H9 (cell line): ENCODE measurements around the gene CHSY1. TPM values are rescaled to one million over a fixed set of nuclear protein-coding genes. Genes with fewer than 3 reads are reported as not detected.

Source experiments
- DNase-seq: peaks from one replicate; pipeline ENCODE4 v3.0.0-alpha.2; 2017
- H2AFZ ChIP-seq: one replicate; pipeline ENCODE4 v1.6.1; 2013; ENCODE audit warnings: mild to moderate bottlenecking, low read length, control low read depth, moderate library complexity
- H2AK5ac ChIP-seq: 2 replicates; pipeline ENCODE4 v1.6.1; 2013; ENCODE audit warnings: low read length, control low read depth, mixed read lengths; ENCODE audit not compliant: insufficient read length
- H2BK120ac ChIP-seq: one replicate; pipeline ENCODE4 v1.6.1; 2013; ENCODE audit warnings: low read depth, mild to moderate bottlenecking, low read length, control low read depth, inconsistent platforms; ENCODE audit not compliant: poor library complexity, severe bottlenecking
- H2BK12ac ChIP-seq: 2 replicates; pipeline ENCODE4 v1.6.1; 2013; ENCODE audit warnings: low read length, control low read depth, mixed read lengths, low read depth; ENCODE audit not compliant: insufficient read length
- H2BK15ac ChIP-seq: 2 replicates; pipeline ENCODE4 v1.6.1; 2013; ENCODE audit warnings: low read depth, low read length, control low read depth
- H2BK20ac ChIP-seq: one replicate; pipeline ENCODE4 v1.6.1; 2013; ENCODE audit warnings: low read depth, mild to moderate bottlenecking, low read length, control low read depth, inconsistent platforms; ENCODE audit not compliant: poor library complexity, severe bottlenecking
- H2BK5ac ChIP-seq: 2 replicates; pipeline ENCODE4 v1.6.1; 2013; ENCODE audit warnings: low read length, control low read depth, mixed read lengths; ENCODE audit not compliant: insufficient read length
- H3K14ac ChIP-seq: 2 replicates; pipeline ENCODE4 v1.6.1; 2013; ENCODE audit warnings: low read length, control low read depth; ENCODE audit not compliant: insufficient read depth
- H3K18ac ChIP-seq: 2 replicates; pipeline ENCODE4 v1.6.1; 2013; ENCODE audit warnings: low read depth, mild to moderate bottlenecking, mixed read lengths, low read length, control low read depth; ENCODE audit not compliant: insufficient read length
- H3K23ac ChIP-seq: 2 replicates; pipeline ENCODE4 v1.6.1; 2013; ENCODE audit warnings: low read length, control low read depth, mixed read lengths, low read depth; ENCODE audit not compliant: insufficient read length
- H3K23me2 ChIP-seq: 2 replicates; pipeline ENCODE4 v1.6.1; 2013; ENCODE audit warnings: low read depth, mild to moderate bottlenecking, mixed read lengths, low read length, control low read depth; ENCODE audit not compliant: insufficient read length, poor library complexity, severe bottlenecking
- H3K27ac ChIP-seq: 2 replicates; pipeline ENCODE4 v1.5.1; 2013; ENCODE audit warnings: low read length, control low read depth, mixed read lengths, low read depth; ENCODE audit not compliant: insufficient read length
- H3K27me3 ChIP-seq: 2 replicates; pipeline ENCODE4 v1.6.1; 2013; ENCODE audit warnings: low read length, control low read depth, inconsistent platforms; ENCODE audit not compliant: insufficient read depth
- H3K4ac ChIP-seq: 2 replicates; pipeline ENCODE4 v1.6.1; 2013; ENCODE audit warnings: low read depth, mild to moderate bottlenecking, control low read depth, inconsistent platforms, low read length, moderate library complexity
- H3K4me1 ChIP-seq: 2 replicates; pipeline ENCODE4 v1.6.1; 2013; ENCODE audit warnings: low read length, control low read depth, inconsistent platforms; ENCODE audit not compliant: insufficient read depth
- H3K4me2 ChIP-seq: 2 replicates; pipeline ENCODE4 v1.6.1; 2013; ENCODE audit warnings: low read length, control low read depth, mixed read lengths; ENCODE audit not compliant: insufficient read length, insufficient read depth
- H3K56ac ChIP-seq: 2 replicates; pipeline ENCODE4 v1.6.1; 2013; ENCODE audit warnings: low read depth, mild to moderate bottlenecking, mixed read lengths, low read length, control low read depth; ENCODE audit not compliant: insufficient read length
- H3K79me1 ChIP-seq: 2 replicates; pipeline ENCODE4 v1.6.1; 2013; ENCODE audit warnings: low read depth, mild to moderate bottlenecking, moderate library complexity, low read length, control low read depth, inconsistent platforms; ENCODE audit not compliant: insufficient read depth, poor library complexity, severe bottlenecking
- H3K79me2 ChIP-seq: 2 replicates; pipeline ENCODE4 v1.6.1; 2013; ENCODE audit warnings: low read length, control low read depth, inconsistent platforms; ENCODE audit not compliant: insufficient read depth
- H3K9ac ChIP-seq: 2 replicates; pipeline ENCODE4 v1.6.1; 2013; ENCODE audit warnings: low read length, control low read depth, mixed read lengths; ENCODE audit not compliant: insufficient read length; ENCODE audit errors: extremely low read depth
- H3K9me3 ChIP-seq: one replicate; pipeline ENCODE4 v1.6.1; 2013; ENCODE audit warnings: low read depth, low read length, inconsistent platforms; ENCODE audit not compliant: control insufficient read depth
- H3T11ph ChIP-seq: one replicate; pipeline ENCODE4 v1.6.1; 2013; ENCODE audit warnings: mild to moderate bottlenecking, low read length, control low read depth, inconsistent platforms
- H4K20me1 ChIP-seq: one replicate; pipeline ENCODE4 v1.6.1; 2013; ENCODE audit not compliant: control insufficient read depth, insufficient read length, insufficient read depth
- H4K5ac ChIP-seq: 2 replicates; pipeline ENCODE4 v1.6.1; 2013; ENCODE audit warnings: low read depth, mild to moderate bottlenecking, mixed read lengths, low read length, control low read depth; ENCODE audit not compliant: insufficient read length
- H4K8ac ChIP-seq: replicated peaks from 2 replicates; pipeline ENCODE4 v1.6.1; 2013; ENCODE audit warnings: low read length, control low read depth, mixed read lengths, low read depth; ENCODE audit not compliant: insufficient read length
- H4K91ac ChIP-seq: 2 replicates; pipeline ENCODE4 v1.6.1; 2013; ENCODE audit warnings: low read depth, mild to moderate bottlenecking, moderate library complexity, mixed read lengths, low read length, control low read depth; ENCODE audit not compliant: insufficient read length
- H3K27ac Mint-ChIP-seq, 3 experiments: 2 replicates in 2 of 3; 3 replicates in 1 of 3; pipeline ENCODE4 v1.8.0; 2020 to 2021; ENCODE audit warnings: mixed read lengths in 3 of 3, mild to moderate bottlenecking in 1 of 3, moderate library complexity in 1 of 3
- H3K27me3 Mint-ChIP-seq: 2 replicates; pipeline ENCODE4 v1.8.0; 2021; ENCODE audit warnings: low read depth, mild to moderate bottlenecking, moderate library complexity, mixed read lengths
- H3K36me3 Mint-ChIP-seq, 3 experiments: 2 replicates in 2 of 3; 3 replicates in 1 of 3; pipeline ENCODE4 v1.8.0; 2020 to 2021; ENCODE audit warnings: low read depth in 3 of 3, mixed read lengths in 3 of 3; ENCODE audit not compliant: insufficient read depth in 1 of 3
- H3K4me1 Mint-ChIP-seq, 2 experiments: 2 replicates each; pipeline ENCODE4 v1.8.0; 2020; ENCODE audit warnings: mixed read lengths in 2 of 2
- H3K4me3 Mint-ChIP-seq, 2 experiments: 2 replicates in 1 of 2; 3 replicates in 1 of 2; pipeline ENCODE4 v1.8.0; 2020 to 2021; ENCODE audit warnings: mild to moderate bottlenecking in 2 of 2, mixed read lengths in 2 of 2, moderate library complexity in 1 of 2
- H3K9me3 Mint-ChIP-seq, 2 experiments: 2 replicates in 1 of 2; 3 replicates in 1 of 2; pipeline ENCODE4 v1.8.0; 2020; ENCODE audit warnings: mild to moderate bottlenecking in 2 of 2, mixed read lengths in 2 of 2, moderate library complexity in 1 of 2
- CTCF ChIP-seq: fragments of 200-600 bp; sonication (generic); conservative IDR thresholded peaks from 3 replicates; pipeline ENCODE4 v1.8.0; 2021; ENCODE audit warnings: antibody characterized with exemption, mild to moderate bottlenecking
- WGBS: extraction: QIAGEN DNeasy Blood & Tissue Kit; methylation state at CpG from one replicate; pipeline ENCODE4 v1.1.7; 2013; ENCODE audit warnings: missing lambda C conversion rate, low lambda C conversion rate, mixed read lengths; ENCODE audit not compliant: insufficient read length; ENCODE audit errors: extremely low coverage; 5-methylcytosine and 5-hydroxymethylcytosine counted together
- total RNA-seq: library from RNA; stranded (reverse); gene quantifications from 2 replicates; pipeline ENCODE4 v1.2.1, GENCODE V29; 2021

CHSY1 gene
- total RNA-seq, 1 experiment from 2014 or later = 68.3 TPM

GRCh38 chr15:101152914-101153313 lies 98.9 kb downstream of the CHSY1 start:
- H3K23me2 ChIP-seq = no peaks in the 10 kb centered on the region
- Mint-ChIP-seq H3K4me1 (peaks cover 13 to 16% of the 10 kb centered on the region in 2 experiments), H3K27me3 (no peaks in the 10 kb centered on the region), H3K9me3 (no peaks in the 10 kb centered on the region; a peak in 1 of 5 replicates), H3K36me3 (no peaks in the 10 kb centered on the region), H3K27ac (no peak overlapping the region), H3K4me3 (no peak overlapping the region)
- no peak overlapping the region for H2AFZ ChIP-seq
- H2BK5ac ChIP-seq = no peak overlapping the region
- H3K56ac ChIP-seq = no peak overlapping the region
- no peaks in the 10 kb centered on the region for H3K27me3 ChIP-seq
- no peak overlapping the region for H2BK15ac ChIP-seq
- no peaks in the 10 kb centered on the region for H4K20me1 ChIP-seq
- no peak overlapping the region for H2BK120ac ChIP-seq
- no peak overlapping the region for H3K18ac ChIP-seq
- no peak overlapping the region for H3K14ac ChIP-seq
- no peak overlapping the region for H3K23ac ChIP-seq
- no peak overlapping the region for H4K91ac ChIP-seq
- peak; percentile 73 for TF ChIP-seq CTCF
- no peak overlapping the region for H3K27ac ChIP-seq
- no peak overlapping the region for H2AK5ac ChIP-seq
- no peak overlapping the region for H3K4me2 ChIP-seq
- no peak overlapping the region for H2BK20ac ChIP-seq
- no peak overlapping the region for H4K8ac ChIP-seq
- DNase-seq = peak; percentile 81
- no peaks in the 10 kb centered on the region for H3K9me3 ChIP-seq
- H2BK12ac ChIP-seq = no peak overlapping the region
- no peak overlapping the region for H4K5ac ChIP-seq
- H3T11ph ChIP-seq = no peak overlapping the region
- no peaks in the 10 kb centered on the region; the same call in 1 of the 2 replicates for H3K4me1 ChIP-seq
- WGBS = no CpG with 5 or more reads among the region's 10 CpGs
- no peaks in the 10 kb centered on the region for H3K79me2 ChIP-seq
- H3K4ac ChIP-seq = no peak overlapping the region
- no peaks in the 10 kb centered on the region for H3K79me1 ChIP-seq
- H3K9ac ChIP-seq = no peak overlapping the region
